Stimulated activated naive B cell treated with anti-CD40 and anti-IgM and Interleukin-4, amounts not matched to agents 10 μg/mL and 1 μg/mL and 100 μg/mL, for 72 hours (primary cell): ENCODE results near the gene SRPK2.

Experiments used
- ATAC-seq, 2 donors: fragments of 150-1000 bp; cut with Tn5 transposase; replicated peaks; 2 replicates each; pipeline ENCODE4 v1.10.0; 2021; ENCODE audit warnings: moderate library complexity in 1 of 2
- DNase-seq: peaks from one replicate; pipeline ENCODE4 v3.0.0; 2021
- H3K27ac Mint-ChIP-seq: one replicate; pipeline ENCODE4 v1.8.0; 2022; ENCODE audit warnings: mild to moderate bottlenecking, mixed read lengths
- H3K27me3 Mint-ChIP-seq, 2 donors: one replicate each; pipeline ENCODE4 v1.8.0; 2022; ENCODE audit warnings: mixed read lengths in 2 of 2
- H3K36me3 Mint-ChIP-seq, 2 donors: one replicate each; pipeline ENCODE4 v1.8.0; 2022; ENCODE audit warnings: mixed read lengths in 2 of 2, mild to moderate bottlenecking in 1 of 2
- H3K4me1 Mint-ChIP-seq, 2 donors: one replicate each; pipeline ENCODE4 v1.8.0; 2022; ENCODE audit warnings: mixed read lengths in 2 of 2, mild to moderate bottlenecking in 1 of 2
- H3K4me3 Mint-ChIP-seq, 2 donors: one replicate each; pipeline ENCODE4 v1.8.0; 2022; ENCODE audit warnings: mild to moderate bottlenecking in 2 of 2, mixed read lengths in 2 of 2, moderate library complexity in 1 of 2
- H3K9me3 Mint-ChIP-seq, 2 donors: one replicate each; pipeline ENCODE4 v1.8.0; 2022; ENCODE audit warnings: mixed read lengths in 2 of 2, mild to moderate bottlenecking in 1 of 2

Gene SRPK2

DNA sequence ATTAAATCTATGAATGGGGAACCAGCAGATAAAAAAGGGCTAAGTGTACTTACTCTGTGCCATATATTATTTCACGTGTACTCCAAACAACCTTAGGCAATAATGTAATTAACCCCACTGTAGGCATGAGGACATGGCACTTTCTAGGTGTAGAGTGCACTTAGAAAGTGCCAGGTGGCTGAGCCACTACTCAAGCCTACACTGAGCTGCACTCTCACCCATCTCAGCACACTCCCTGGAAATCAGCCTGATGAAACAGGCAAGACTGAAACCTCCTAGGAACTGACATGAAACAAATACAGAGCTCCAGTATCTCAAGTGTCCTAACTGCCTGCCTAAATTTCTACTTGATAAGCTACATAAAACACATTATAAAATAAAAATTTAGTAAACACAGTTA lies 227.4 kb downstream of the SRPK2 start:
- Mint-ChIP-seq H3K27me3 (no peaks in the 10 kb centered on the region), H3K9me3 (no peaks in the 10 kb centered on the region), H3K4me1 (peaks cover 2 to 5% of the 10 kb centered on the region in 2 donors), H3K27ac (no peak overlapping the region), H3K4me3 (no peak overlapping the region), H3K36me3 (peaks cover 24 to 41% of the 10 kb centered on the region in 2 donors)
- ATAC-seq (no peak), DNase-seq (no peak)

DNA sequence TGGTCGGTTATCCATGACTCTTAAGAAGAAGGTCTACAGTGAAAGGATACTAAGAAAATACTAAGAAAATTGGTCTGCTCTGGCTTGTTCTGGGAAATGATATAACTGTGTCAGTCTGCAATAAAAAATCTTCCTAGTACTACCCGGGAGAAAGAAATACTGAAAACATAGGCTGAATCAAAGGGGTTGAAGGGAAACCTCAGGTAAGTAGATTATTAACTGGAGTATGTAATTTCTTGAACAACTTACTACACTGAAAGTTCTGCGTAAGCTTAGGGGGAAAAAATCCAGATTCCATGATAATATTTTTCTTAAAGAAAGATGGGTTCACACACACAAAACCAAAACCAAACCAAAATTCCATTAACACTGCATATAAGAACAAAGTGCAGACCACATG lies 231.4 kb downstream of the SRPK2 start:
- H3K27me3 Mint-ChIP-seq = no peaks in the 10 kb centered on the region
- H3K9me3 Mint-ChIP-seq = no peaks in the 10 kb centered on the region
- H3K4me3 Mint-ChIP-seq = no peak overlapping the region
- peak overlapping the region; percentile 20 for H3K27ac Mint-ChIP-seq
- DNase-seq (no peak), ATAC-seq (no peak)
- peaks cover 10 to 22% of the 10 kb centered on the region in 2 donors for H3K36me3 Mint-ChIP-seq
- peaks cover 6 to 14% of the 10 kb centered on the region in 2 donors for H3K4me1 Mint-ChIP-seq

DNA sequence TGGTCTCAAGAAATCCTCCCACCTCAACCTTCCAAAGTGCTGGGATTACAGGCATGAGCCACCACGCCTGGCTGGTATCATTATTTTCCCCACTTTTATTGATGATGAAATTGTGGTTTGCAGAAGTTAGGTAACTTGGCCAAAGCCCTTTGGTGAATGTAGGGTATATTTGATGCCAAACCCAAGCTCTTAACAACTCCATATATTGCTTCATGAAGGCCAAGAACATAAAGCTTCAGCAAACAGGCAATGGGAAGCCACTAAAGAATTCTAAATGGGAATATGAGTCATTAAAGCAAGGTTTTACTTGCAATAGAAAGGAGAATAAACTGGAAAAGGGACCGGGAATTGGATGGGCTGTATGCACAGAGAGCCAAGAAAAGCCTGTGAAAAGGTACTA lies 232.0 kb downstream of the SRPK2 start:
- H3K4me1 Mint-ChIP-seq = peaks cover 6 to 14% of the 10 kb centered on the region in 2 donors
- peaks cover 10 to 22% of the 10 kb centered on the region in 2 donors for H3K36me3 Mint-ChIP-seq
- no peak overlapping the region for H3K4me3 Mint-ChIP-seq
- H3K9me3 Mint-ChIP-seq = no peaks in the 10 kb centered on the region
- no peaks in the 10 kb centered on the region for H3K27me3 Mint-ChIP-seq
- H3K27ac Mint-ChIP-seq = no peak overlapping the region
- ATAC-seq (no peak), DNase-seq (no peak)

DNA sequence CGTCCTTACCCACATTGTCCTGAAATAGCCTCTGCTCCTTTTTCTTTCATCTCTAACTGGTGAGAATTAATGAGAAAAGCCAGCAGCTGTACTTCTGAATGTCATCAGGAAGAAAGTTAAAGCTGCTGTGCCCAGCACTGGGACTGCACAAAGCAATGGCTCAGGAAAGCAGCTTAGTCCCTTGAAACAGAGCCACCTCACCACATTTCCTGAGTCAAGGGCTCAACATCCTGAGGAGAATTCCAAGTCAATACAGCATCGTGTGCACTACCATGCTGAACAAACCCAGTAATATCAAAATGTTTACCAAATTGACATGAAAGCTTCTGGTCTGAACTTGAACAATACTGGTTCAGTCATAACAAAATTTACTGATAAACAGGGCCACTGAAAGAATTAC lies 234.6 kb downstream of the SRPK2 start:
- H3K36me3 Mint-ChIP-seq = peaks cover 12 to 27% of the 10 kb centered on the region in 2 donors
- H3K4me3 Mint-ChIP-seq = no peak overlapping the region
- peak overlapping the region; percentile 14 for H3K27ac Mint-ChIP-seq
- no peaks in the 10 kb centered on the region for H3K9me3 Mint-ChIP-seq
- ATAC-seq = peak in 1 of 2 donors; percentile 2
- no peaks in the 10 kb centered on the region for H3K27me3 Mint-ChIP-seq
- peaks cover 6 to 14% of the 10 kb centered on the region in 2 donors for H3K4me1 Mint-ChIP-seq
- DNase-seq = no peak

DNA sequence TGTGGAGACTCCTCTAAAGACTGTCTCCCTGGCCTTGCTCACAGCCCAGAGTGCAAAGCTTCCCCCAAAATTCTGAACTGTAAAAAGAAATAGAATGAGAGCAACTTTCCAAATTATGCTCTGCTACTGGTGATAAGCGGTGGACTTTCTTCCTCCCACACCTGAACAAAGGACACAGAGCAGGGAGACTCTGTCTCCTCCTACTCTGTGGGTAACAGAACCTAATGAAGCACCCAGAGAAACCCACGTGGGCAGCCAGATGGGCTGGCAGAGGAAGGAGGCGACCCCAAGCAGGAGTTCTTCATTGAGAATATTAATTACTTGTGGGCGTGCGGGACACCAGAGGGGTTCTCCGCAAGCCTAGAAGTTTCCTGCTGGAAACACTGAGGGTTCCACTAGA lies 235.2 kb downstream of the SRPK2 start:
- Mint-ChIP-seq H3K27ac (peak overlapping the region; percentile 76), H3K9me3 (no peaks in the 10 kb centered on the region), H3K4me1 (peaks cover 6 to 14% of the 10 kb centered on the region in 2 donors), H3K27me3 (no peaks in the 10 kb centered on the region), H3K36me3 (peaks cover 12 to 27% of the 10 kb centered on the region in 2 donors), H3K4me3 (no peak overlapping the region)
- ATAC-seq = peak; percentile 55 to 57
- DNase-seq = no peak

GRCh38 chr7:105151152-105151551 lies 237.6 kb downstream of the SRPK2 start:
- H3K36me3 Mint-ChIP-seq = peaks cover 8 to 21% of the 10 kb centered on the region in 2 donors
- H3K27me3 Mint-ChIP-seq = no peaks in the 10 kb centered on the region
- no peaks in the 10 kb centered on the region for H3K9me3 Mint-ChIP-seq
- ATAC-seq (no peak), DNase-seq (no peak)
- no peak overlapping the region for H3K4me3 Mint-ChIP-seq
- H3K27ac Mint-ChIP-seq = no peak overlapping the region
- peaks cover 4 to 14% of the 10 kb centered on the region in 2 donors for H3K4me1 Mint-ChIP-seq

- ATAC-seq (no peak), DNase-seq (no peak)
- Mint-ChIP-seq H3K36me3 (peaks cover 6 to 20% of the 10 kb centered on the region in 2 donors), H3K4me1 (peaks cover 4 to 14% of the 10 kb centered on the region in 2 donors), H3K9me3 (no peaks in the 10 kb centered on the region), H3K4me3 (no peak overlapping the region), H3K27ac (no peak overlapping the region), H3K27me3 (no peaks in the 10 kb centered on the region)
These were observed 238.9 kb downstream of the SRPK2 start for GRCh38 chr7:105149827-105150226.

DNA sequence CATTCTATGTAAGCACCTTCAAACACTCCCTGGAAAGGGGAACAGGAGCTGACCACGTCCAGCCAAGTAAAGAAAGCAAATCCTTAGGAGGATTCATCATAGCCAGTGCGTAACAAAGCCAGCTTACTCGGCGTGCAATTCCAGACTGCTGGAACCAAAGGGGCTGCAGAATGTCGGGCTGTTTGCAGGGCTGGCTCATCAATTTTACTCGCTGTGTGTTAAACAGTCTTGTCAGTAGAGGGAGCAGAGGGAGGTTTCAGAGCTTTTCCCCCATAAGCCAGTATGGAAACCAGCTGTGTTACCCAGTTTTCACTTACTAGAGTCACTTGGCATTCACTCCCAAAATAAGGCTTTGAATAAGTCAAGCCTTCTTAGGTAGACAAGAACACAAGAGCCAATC lies 247.7 kb downstream of the SRPK2 start:
- no peaks in the 10 kb centered on the region for H3K27me3 Mint-ChIP-seq
- H3K9me3 Mint-ChIP-seq = no peaks in the 10 kb centered on the region
- H3K27ac Mint-ChIP-seq = no peak overlapping the region
- DNase-seq (no peak), ATAC-seq (no peak)
- peaks cover 38 to 45% of the 10 kb centered on the region in 2 donors for H3K36me3 Mint-ChIP-seq
- peaks cover 4 to 6% of the 10 kb centered on the region in 2 donors for H3K4me1 Mint-ChIP-seq
- H3K4me3 Mint-ChIP-seq = no peak overlapping the region

DNA sequence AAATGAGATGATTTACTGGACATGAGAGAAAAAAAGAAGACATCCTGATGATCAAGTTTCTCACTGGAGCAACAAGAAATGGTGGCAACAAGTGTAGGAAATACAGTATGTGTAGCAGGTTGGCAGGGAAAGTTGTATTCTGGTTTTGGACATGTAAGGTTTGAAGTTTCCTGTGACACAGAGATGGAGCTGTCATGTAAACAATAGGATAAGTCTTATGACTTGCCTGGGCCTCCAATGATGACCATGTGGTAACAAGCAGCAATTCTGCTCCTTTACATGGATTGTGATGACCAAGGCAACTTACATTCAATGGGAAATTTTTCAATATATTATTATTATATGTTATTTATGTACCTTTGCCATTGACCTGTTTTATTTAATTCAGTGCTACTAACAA lies 249.3 kb downstream of the SRPK2 start:
- H3K36me3 Mint-ChIP-seq = peaks cover 36 to 40% of the 10 kb centered on the region in 2 donors
- no peak for DNase-seq

GRCh38 chr7:105137898-105138297 lies 250.8 kb downstream of the SRPK2 start:
- H3K27ac Mint-ChIP-seq = no peak overlapping the region
- ATAC-seq (no peak), DNase-seq (no peak)
- H3K9me3 Mint-ChIP-seq = no peaks in the 10 kb centered on the region
- no peak overlapping the region for H3K4me3 Mint-ChIP-seq
- peaks cover 4 to 8% of the 10 kb centered on the region in 2 donors for H3K4me1 Mint-ChIP-seq
- H3K36me3 Mint-ChIP-seq = peaks cover 35 to 44% of the 10 kb centered on the region in 2 donors
- H3K27me3 Mint-ChIP-seq = no peaks in the 10 kb centered on the region

More for the DNA sequence above, 249.3 kb downstream of the SRPK2 start:
- Mint-ChIP-seq H3K27me3 (no peaks in the 10 kb centered on the region), H3K4me1 (peaks cover 4 to 6% of the 10 kb centered on the region in 2 donors), H3K27ac (no peak overlapping the region), H3K4me3 (no peak overlapping the region), H3K9me3 (no peaks in the 10 kb centered on the region)
- no peak for ATAC-seq

GRCh38 chr7:105136221-105136620 lies 252.5 kb downstream of the SRPK2 start:
- no peaks in the 10 kb centered on the region for H3K9me3 Mint-ChIP-seq
- DNase-seq = no peak
- H3K4me1 Mint-ChIP-seq = peaks cover 7 to 9% of the 10 kb centered on the region in 2 donors
- H3K27me3 Mint-ChIP-seq = no peaks in the 10 kb centered on the region
- no peak for ATAC-seq
- H3K4me3 Mint-ChIP-seq = no peak overlapping the region
- H3K36me3 Mint-ChIP-seq = peaks cover 36 to 40% of the 10 kb centered on the region in 2 donors
- no peak overlapping the region for H3K27ac Mint-ChIP-seq

GRCh38 chr7:105133986-105134655 lies 254.6 kb downstream of the SRPK2 start:
- Mint-ChIP-seq H3K4me1 (peaks cover 8 to 9% of the 10 kb centered on the region in 2 donors), H3K36me3 (peaks cover 36 to 41% of the 10 kb centered on the region in 2 donors), H3K4me3 (no peak overlapping the region), H3K27ac (peak overlapping the region; percentile 69), H3K27me3 (no peaks in the 10 kb centered on the region), H3K9me3 (no peaks in the 10 kb centered on the region)
- DNase-seq = no peak
- ATAC-seq = no peak

GRCh38 chr7:105133358-105133757 lies 255.4 kb downstream of the SRPK2 start:
- peak overlapping the region; percentile 72 for H3K27ac Mint-ChIP-seq
- DNase-seq (no peak), ATAC-seq (no peak)
- peaks cover 34 to 37% of the 10 kb centered on the region in 2 donors for H3K36me3 Mint-ChIP-seq
- H3K4me3 Mint-ChIP-seq = no peak overlapping the region
- peaks cover 7 to 9% of the 10 kb centered on the region in 2 donors for H3K4me1 Mint-ChIP-seq
- H3K9me3 Mint-ChIP-seq = no peaks in the 10 kb centered on the region
- H3K27me3 Mint-ChIP-seq = no peaks in the 10 kb centered on the region

DNA sequence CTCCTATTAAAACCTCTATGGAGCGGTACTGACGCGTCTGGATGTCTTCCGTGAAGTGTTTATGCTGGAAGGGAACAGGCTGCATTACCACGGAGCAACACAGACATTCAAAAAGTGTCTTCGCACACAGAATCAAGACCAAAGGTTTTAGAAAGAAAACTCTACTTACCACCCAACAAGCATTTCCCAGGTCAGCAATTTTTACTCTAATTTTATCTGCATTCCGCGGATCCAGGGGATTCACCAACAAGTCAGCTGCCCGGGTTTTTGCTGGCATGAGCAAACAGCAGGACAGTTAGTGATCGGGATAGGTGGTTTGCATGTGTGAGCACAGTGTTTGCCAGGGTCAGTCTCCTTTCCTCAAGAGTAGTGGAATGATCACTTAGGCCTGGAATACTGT lies 255.9 kb downstream of the SRPK2 start:
- Mint-ChIP-seq H3K9me3 (no peaks in the 10 kb centered on the region), H3K27ac (no peak overlapping the region), H3K4me1 (peaks cover 7 to 13% of the 10 kb centered on the region in 2 donors), H3K4me3 (no peak overlapping the region), H3K27me3 (no peaks in the 10 kb centered on the region), H3K36me3 (peaks cover 32 to 33% of the 10 kb centered on the region in 2 donors)
- DNase-seq (no peak), ATAC-seq (no peak)

DNA sequence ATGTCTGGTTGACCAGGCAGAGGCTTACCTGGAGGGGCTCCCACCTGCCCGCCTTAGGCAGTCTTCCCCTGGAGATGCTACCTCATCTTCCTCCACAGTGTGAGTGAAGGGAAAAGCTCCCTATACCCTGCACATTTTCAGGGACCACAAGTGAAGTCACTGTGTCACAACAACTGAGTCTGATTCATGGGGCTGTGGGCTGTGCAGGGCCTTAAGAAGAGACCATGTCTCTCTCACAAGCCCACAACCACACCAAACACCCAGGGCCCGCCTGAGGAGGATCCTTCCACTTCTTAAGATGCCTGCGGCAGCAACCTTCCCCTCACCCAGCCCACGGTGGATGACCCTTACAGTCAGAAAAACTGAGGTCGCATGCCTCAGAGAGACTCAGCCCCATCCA lies 256.4 kb downstream of the SRPK2 start:
- H3K27me3 Mint-ChIP-seq = no peaks in the 10 kb centered on the region
- peaks cover 7 to 18% of the 10 kb centered on the region in 2 donors for H3K4me1 Mint-ChIP-seq
- H3K9me3 Mint-ChIP-seq = no peaks in the 10 kb centered on the region
- no peak for ATAC-seq
- DNase-seq = no peak
- H3K36me3 Mint-ChIP-seq = peaks cover 30 to 32% of the 10 kb centered on the region in 2 donors
- no peak overlapping the region for H3K4me3 Mint-ChIP-seq
- H3K27ac Mint-ChIP-seq = no peak overlapping the region
